Kidney glomerular epithelial cell (primary cell): ENCODE measurements around the gene NDOR1.

Experiments
- DNase-seq: peaks from one replicate; lab custom pipeline; 2025; lab: John Stamatoyannopoulos, UW

NDOR1 gene

DNA sequence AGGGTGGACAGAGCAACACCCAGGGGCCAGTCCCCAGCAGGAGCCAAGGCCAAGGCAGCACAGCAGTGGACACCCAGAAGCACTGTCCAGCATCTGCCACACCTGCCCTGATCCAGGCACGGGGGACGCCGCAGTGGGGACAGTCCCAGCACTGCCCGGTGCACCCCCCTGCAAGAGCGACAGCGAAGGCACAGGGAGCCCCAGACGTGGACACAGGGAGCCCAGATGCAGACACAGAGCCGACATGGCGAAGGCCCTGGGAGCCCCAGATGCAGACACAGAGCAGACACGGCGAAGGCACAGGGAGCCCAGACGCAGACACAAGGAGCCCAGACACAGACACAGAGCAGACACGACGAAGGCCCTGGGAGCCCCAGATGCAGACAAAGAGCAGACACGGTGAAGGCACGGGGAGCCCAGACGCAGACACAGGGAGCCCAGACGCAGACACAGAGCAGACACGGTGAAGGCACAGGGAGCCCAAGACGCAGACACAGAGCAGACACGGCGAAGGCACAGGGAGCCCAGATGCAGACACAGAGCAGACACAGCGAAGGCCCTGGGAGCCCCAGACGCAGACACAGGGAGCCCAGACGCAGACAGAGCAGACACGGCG lies 21.4 kb upstream of the NDOR1 start:
- DNase-seq, result no peak

DNA sequence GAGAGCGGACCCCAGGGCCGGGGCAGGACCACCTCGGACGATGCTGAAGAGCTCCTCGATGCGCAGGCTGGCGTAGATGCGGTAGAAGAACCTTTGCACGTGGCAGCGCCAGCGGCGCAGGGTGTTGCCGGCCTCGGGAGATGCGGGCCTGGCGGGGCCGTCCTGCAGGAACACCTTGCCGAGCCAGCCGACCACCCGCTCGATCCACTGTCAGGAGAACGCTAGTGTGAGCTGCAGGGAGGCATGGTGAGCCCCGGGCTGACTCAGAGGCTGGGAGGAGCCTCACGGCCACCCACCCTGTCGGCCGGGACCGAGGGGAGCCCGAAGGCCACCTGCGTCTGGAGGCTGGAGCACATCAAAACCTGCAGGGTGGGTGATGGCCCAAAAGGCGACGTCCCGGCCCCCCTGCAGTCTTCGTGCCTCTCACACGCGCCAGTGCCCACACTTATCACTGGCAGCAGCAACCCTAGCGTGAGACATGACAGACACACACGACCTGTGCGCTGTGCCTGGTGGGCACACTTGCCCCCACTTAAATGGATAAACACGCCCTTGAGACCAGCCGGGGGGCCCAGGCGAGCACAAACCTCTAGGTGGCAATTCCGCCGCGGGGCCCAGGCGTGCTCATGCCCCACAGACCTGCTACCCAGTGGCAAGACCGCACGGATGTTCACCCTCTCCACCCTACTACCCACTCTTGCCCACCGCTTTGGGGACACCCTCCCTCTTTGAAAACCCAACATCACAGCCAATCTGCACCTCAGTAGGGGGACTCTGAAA lies 20.4 kb upstream of the NDOR1 start:
- DNase-seq, result no peak

DNA sequence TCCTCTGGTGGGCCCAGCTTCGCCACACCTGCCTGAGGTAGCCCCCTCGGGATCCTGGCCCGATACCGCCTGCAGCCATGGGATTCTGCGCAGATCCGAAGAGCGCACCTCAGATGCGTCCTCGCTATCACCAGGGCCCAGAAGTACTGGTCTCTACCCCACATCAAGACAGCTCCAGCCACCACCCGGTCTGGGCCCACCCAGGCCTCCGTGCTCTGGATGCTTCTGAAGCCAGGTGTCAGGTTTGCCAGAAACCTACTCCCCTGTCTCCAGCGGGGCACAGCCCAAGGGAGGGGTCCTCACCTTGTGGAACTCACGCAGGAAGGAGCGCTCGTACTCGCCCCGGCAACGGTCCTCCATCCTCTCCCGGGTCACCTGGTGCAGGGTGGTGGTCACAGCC lies 19.6 kb upstream of the NDOR1 start:
- no peak for DNase-seq

DNA sequence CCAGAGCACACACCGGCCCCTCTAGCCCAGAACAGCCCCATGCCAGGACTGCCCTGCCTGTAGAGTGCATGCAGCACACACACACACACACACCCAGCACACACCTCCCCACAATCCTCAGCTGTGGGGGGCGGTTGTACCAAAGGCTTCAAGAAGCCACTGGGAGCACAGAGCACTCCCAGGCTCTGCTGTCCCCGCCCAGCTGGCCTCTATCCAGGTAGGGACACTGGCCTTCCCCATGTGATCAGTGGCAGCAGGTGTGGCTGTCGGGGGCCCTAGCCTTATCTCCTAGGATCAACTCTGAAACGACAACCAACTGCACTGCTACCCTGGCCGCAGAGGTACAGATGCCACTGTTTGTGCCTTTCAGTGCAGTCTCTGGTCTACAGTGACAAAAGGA lies 19.1 kb upstream of the NDOR1 start:
- DNase-seq, result no peak

DNA sequence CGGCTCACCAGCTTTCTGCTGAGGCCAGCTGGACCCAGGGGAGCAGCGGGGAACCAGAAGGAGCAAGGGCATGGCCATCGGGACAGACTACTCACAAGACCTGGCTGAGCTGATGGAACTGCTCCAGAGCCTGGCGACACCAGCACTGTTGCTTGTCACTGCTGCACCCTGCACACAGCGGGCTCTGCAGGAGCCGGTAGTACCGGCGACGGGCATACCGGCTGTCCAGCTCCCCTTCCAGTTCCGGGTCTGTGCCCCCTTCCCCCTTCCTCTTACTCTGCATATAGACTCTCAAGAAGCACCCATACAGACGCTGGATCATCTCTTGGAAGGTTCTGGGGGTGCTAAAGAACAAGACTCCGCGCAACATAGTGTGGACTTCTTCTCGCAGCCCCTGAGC lies 18.1 kb upstream of the NDOR1 start:
- DNase-seq, result no peak

DNA sequence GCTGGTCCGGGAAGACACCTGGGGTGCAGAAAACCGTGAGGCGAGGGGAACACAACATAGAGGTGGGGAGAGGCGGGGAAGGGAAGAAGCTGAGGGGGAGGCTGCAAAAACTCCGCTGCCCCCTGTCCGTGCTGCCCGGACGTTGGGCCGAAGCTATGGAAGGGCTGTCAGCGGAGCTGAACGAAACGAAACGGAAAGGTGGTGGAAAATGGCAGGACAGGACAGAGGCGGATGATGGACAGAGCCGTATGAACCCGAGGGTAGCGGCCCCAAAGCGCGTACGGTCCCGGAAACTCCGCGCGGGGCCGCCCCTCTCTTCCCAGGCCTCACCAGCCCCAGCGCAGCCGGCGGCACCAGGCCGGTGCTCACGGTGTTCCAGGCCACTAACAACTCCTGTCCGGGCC lies 17.4 kb upstream of the NDOR1 start:
- no peak for DNase-seq

DNA sequence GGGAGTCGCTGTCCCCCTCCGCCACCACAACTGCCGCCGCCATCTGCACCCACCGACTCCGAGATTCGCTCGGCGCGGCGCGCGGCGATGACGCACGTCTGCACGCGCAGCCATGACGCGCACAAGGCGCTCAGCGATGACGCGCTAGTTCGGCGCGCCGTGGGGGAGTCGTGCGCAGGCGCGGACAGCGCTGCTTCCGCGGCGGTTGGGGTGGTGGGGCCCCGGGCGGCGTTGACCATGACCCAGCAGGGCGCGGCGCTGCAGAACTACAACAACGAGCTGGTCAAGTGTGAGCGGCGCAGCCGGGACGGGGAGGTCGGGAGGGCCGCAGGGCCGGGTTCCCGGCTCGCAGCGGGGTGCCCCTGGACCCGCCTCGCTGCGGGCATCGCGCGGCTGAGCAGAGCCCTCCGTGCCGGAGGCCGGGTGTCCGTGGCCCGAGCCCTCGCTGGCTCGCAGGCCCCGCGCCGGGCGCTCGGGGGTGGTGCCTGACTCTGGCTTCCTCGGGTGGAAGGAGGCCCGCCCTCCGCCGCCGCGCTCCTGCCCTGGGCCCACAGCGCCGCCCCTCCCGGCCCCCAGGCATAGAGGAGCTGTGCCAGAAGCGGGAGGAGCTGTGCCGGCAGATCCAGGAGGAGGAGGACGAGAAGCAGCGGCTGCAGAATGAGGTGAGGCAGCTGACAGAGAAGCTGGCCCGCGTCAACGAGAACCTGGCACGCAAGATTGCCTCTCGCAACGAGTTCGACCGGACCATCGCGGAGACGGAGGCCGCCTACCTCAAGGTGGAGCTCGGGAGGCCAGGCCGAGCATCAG lies 16.8 kb upstream of the NDOR1 start, which contains the start of the genes ANAPC2 and SSNA1:
Gene ANAPC2 (minus strand): TSS at position 71 of the 807 bp plus-strand sequence. CDS start 28 bp downstream, at position 43.
Gene SSNA1 (plus strand): TSS at position 187 of the 807 bp plus-strand sequence. CDS start 51 bp downstream, at position 238.
- peak; percentile 77 for DNase-seq

DNA sequence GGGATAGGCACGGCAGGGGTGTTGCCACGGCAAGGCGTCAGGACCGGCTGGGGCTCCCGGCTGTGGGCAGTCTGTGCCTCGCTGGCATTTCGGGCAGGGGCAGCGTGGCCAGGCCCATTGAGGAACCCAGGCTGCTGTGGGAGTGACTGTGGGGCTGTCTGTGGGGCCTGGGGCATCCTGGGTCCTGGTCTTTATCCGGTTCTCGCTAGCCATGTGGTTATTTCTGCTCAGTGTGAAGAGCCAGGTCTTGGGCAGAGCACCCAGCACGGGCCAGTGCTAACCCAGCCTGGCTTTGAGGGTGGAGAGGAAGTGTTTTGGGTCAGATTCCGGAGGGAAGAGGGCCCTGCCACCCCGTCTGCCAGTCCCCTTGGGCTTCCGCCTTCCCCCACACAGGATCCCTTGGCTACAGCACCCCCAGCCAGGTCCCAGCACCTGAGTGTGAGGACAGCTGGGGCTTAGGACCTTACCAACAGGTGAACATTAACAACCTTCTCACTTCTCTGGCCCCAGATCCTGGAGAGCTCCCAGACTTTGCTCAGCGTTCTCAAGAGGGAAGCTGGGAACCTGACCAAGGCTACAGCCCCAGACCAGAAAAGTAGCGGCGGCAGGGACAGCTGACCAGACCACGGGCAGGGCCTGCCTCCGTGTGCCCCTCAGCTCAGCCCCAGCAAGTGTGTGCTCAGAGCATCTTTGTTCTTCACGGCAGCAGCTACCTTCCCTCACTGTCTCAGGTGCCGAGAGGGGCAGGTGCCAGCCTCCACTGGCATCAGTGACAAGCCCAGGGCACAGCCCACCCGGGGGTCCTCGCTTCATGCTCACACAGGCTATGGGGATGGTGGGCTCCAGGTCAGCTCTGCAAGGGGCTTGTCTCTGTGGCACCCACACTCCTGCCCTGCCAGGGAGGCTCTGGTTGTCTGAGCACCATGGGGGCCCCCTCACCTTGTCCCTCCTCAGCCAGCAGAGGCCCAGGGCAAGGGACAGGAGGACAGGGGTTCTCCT lies 15.9 kb upstream of the NDOR1 start:
- no peak for DNase-seq

DNA sequence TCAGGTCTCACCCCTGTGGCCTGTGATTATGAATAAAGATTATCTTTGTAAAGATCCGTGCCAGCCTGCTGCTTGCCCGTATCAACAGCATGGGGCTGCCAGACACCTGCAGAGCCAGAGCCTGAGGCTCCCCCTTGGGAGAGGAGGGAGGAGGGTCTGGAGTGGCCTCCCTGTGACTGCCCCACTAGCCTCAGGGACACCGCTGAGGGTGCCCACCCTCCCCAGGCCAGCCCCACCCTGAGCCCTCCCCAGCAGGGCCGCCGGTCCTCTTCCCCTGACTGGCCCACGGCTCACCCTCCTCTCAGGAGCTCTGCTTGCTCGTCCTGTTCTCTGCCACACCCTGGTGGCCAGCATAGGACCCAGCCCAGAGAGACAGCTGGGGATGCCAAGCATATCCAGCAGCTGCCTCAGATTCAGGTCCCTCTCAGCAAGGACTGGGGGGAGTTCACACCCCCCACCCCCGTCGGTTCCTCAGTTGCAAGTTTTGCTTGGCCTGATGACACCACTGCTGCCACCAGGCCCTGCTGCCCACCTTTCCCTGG lies 15.1 kb upstream of the NDOR1 start:
- DNase-seq, result no peak

DNA sequence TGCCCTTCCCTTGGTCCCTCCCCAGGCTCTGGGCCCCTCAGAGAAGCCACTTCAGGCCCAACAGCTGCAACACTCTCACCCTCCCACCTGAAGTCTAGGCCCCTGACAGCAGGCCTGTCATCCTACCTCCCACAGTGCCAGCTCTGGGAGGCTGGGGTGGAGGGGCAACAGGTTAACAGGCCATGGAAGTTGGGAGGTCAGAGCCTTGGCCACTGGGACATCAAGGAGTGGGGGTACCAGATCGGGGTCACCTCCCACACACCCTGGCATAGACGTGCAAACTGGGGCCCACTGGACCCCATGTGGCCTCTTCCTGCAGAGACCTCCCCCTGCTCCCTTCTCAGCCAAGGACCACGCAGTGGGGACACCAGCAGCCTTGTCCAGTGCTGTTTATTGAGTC lies 14.3 kb upstream of the NDOR1 start:
- DNase-seq, result no peak

DNA sequence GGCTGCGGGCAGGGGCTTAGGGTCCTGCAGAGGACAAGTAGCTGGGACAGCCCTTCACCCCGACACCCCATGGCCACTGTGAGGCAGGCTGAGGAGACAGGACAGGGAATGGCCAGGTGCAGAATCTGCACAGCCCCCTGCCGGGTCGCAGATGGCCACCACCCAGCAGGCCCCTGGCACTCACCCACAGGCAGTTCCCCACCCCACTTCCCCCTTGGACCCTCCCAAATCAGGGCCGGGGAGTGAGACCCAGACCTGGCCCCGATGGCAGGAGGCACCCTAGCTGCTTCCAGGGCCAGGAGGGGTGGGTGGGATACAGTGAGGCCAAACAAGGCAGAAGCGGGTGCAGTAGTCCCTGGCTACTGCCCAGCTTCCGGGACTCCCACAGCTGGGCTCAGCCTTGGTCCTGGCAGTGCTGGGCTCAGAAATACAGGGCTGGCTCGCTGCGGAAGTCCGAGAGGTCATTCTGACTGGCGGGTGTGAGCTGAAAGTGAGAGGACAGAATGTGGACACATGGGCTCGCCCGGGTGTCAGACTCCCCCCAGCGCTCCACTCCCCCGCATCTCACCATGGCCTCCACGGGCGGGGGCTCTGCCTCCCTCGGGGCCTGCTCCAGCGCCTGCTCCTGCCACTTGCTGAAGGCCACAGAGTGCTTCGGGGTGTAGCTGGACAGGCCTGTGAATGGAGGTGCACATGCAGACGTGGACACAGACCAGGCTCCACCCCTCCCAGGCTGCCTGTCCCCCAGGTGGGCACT lies 13.6 kb upstream of the NDOR1 start:
- no peak for DNase-seq

DNA sequence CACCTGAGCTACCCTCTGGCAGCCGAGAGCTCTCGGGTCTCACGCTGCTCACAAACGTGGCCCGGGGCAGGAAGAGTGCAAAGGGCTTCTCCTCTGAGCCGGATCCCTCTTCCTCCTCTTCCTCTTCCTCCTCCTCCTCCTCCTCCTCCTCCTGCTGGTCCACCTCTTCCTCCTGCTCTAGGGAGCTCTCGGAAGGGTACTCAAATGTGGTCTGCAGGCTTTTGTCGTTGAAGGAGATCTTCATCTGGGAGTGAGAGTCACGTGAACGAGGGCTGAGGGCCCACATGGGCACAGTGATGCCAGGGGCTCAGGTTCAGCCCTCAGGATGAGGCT lies 13.1 kb upstream of the NDOR1 start:
- no peak for DNase-seq

DNA sequence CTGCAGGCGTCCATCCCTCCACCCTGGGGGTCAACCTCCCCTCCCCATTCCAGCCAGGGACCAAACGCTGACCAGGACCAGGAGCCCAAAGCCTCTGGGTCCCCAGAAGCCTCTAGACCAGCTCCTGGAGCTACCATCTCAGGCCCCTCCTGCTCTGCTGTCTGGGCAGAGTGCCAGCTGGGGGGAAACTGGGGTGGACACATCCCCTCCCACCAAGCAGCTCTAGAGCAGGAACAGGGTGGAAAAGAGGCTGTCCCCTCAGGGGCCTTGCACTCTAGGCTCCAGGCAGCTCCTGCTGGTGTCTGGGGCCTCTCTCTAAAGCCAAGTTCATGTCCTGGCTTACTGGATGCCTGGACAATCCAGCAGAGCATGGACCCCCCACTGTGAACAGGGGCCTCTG lies 12.6 kb upstream of the NDOR1 start:
- DNase-seq, result no peak

DNA sequence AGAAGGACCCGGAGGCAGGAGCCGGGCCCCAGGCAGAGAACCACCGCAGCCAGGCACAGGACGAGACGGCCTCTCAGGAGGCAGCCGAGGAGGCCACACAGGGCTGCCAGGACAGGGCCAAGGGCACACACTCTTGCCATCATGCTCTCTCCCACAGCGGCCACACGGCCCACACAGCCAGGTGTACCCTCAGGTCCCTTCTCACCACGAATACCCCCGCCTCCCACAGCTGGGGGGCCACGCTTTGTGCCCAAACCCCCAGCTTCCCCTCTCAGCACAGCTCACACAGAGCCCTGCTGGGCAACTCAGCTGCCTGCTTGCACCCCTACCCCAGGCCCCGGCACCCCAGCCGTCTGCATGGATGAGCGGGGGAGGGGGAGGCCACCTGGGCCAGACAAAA lies 11.7 kb upstream of the NDOR1 start:
- no peak for DNase-seq

DNA sequence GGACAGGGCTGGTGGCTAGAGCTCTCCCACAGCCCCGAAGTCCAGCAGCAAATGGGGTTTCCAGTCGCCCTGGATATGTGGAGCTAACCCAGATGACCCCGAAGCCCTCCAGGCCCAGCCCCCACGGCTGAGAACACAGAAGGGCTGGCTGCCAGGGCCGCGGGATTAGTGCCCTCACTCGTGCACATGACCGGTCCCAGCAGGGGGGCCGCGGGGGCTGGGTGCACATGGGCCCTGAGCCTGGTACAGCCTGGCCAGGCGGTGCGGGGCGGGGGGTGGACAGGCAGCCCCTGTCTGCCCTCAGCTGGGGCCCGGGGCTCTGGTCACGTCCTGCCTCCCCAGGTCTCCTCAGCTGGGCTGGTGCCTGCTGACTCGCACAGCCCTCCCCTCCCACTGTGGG lies 11.1 kb upstream of the NDOR1 start:
- no peak for DNase-seq

DNA sequence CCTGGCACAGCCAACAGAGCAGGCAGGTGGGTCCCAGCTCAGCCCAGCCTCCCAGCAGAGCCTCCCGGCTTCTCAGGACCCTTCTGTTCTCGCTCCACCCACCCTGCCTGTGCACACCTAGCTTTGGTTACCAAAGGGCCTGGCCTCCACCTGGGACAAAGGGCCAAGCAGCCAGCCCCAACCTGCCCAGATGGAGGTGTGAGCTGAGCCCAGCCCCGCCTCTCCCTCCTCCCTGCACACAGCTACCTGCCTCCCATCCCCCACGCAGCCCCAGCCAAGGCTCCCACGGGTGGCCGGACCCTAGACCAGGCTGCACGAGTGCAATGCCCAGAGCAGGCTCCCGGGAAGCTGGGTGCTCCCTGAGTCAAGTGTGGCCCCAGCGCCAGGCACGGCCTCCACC lies 10.6 kb upstream of the NDOR1 start:
- DNase-seq, result no peak

DNA sequence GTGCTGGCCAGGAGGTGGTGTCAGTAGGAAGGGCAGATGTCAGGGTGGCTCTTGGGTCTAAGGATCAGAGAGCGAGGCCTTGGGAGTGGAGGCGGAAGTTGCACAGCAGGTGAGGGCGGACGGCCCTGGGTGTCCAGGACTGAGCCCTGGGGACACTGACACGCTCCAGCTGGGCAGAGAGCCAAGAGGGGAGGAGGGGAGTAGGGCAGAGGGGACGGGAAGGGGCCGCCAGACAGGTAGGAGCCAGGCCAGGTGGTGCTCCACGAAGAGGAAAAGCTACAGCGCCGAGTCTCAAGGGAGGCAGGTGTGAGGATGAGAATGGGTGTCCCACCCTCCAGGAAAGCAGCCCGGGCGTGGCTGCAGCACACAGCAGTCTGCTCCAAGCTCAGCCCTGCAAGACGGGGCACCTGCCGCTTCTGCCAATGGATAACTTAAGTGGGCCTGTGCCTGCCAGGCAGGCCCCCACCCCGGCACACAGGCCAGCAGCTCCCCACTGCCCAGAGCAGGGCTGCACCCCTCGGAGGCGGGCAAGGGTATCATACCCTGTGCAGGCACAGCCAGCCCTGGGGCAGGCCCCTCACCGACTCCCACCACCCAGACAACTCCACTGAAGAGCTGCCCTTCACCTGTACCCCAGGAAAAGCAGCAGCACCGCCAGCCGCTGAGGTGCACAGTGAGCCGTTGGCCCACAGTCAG lies 9.8 kb upstream of the NDOR1 start:
- no peak for DNase-seq

DNA sequence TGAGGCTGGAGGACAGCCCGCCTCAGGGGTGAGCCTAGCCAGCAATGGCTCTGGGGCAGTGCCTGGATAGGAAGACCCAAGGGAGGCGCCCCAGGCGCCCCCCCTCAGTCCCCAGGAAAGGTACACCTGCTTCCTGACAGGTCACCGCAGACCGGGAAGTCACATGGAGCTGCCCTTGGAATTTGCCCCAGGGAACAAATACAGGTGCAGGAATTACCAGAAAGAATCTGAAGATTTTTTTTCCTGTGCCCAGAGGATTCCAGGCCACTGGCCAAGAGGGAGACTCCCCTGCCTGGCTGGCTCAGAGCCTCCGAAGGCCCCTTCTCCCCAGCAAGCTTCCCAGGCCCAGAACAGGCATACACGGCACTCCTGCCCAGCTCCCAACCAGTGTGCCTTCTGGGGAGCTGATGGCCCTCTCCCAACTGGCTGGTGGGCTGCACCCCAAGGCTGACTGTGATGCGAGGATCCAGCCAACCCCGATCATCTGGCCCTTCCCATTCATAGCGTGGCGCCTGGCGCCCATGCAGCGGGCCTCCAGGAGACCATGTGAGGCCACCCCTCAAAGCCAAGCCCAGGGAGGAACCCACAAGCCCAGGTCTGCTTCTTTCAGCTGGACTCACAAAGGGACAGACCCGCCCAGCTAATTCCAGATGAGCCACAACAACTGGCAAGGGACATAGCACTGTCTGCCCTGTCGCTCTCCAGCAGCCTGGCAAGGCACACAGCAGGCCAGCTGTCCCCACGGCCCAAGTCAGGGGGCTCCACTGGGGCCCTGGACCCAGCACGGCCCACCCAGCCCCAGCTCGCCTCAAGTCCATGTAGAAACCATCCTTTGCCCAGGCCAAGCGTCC lies 7.2 kb upstream of the NDOR1 start:
- no peak for DNase-seq

DNA sequence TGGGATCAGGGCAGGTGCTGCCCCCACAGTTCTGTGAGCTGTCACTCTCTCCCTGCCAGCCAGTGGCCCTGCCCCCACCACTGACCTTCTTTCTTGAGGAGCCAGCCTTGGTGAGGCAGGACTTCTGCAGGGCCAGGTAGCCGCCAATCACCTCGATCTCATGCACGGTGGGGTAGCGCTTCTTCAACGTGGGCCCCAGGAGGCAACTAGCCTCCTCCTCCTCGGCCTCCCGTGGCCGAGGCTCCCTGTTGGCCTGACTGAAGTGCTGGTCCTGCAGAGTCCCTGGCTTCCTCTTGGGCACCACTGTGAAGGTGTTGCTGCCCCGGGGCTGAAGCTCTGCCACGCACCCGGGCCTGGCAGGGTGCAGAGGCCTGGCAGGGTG lies 6.6 kb upstream of the NDOR1 start:
- no peak for DNase-seq
